Tibial nerve (tissue), 4 donors: Measurements from ENCODE around the gene BAAT.

ENCODE experiments used
- EP300 ChIP-seq, 2 donors: sonication (generic); formaldehyde crosslinking; IDR thresholded peaks; one replicate each; pipeline ENCODE4 v1.6.1; 2017; ENCODE audit warnings: antibody characterized with exemption in 2 of 2, mild to moderate bottlenecking in 1 of 2
- POLR2A ChIP-seq, 2 donors: fragments of 450-650 bp; IDR thresholded peaks; one replicate each; pipeline ENCODE4 v1.6.1; 2017; ENCODE audit warnings: antibody characterized with exemption in 2 of 2, mild to moderate bottlenecking in 2 of 2, moderate library complexity in 2 of 2
- TF ChIP-seq, protein P1 (sequence below), 5 experiments: fragments of 200-600 bp in 3 of 5; fragments of 450-650 bp in 2 of 5; sonication (generic) in 3 of 5; IDR thresholded peaks; one replicate each; pipeline ENCODE4 v1.5.1; 2016 to 2019; ENCODE audit warnings: antibody characterized with exemption in 5 of 5, mild to moderate bottlenecking in 3 of 5, moderate library complexity in 2 of 5

DNA sequence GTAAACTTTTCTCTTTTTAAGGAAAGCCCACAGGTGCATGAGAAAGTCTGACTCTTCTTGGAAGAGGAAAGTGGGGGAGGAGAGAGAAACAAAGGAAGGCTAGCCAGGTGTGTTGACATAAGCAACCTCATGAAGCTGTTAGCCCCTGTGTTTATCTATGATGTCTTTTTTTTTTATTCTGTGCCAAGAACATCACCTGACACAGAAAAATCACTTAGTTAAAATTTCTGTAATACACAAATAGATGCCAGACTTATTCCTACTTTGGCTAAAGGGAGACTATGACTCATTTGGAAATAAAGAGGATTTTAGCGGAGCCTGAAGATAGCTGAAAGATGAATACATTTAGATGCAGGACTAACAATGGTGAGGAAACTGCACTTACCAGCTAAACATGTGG is 58.3 kb downstream of the BAAT start:
- TF ChIP-seq, protein P1, sequence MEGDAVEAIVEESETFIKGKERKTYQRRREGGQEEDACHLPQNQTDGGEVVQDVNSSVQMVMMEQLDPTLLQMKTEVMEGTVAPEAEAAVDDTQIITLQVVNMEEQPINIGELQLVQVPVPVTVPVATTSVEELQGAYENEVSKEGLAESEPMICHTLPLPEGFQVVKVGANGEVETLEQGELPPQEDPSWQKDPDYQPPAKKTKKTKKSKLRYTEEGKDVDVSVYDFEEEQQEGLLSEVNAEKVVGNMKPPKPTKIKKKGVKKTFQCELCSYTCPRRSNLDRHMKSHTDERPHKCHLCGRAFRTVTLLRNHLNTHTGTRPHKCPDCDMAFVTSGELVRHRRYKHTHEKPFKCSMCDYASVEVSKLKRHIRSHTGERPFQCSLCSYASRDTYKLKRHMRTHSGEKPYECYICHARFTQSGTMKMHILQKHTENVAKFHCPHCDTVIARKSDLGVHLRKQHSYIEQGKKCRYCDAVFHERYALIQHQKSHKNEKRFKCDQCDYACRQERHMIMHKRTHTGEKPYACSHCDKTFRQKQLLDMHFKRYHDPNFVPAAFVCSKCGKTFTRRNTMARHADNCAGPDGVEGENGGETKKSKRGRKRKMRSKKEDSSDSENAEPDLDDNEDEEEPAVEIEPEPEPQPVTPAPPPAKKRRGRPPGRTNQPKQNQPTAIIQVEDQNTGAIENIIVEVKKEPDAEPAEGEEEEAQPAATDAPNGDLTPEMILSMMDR (IDR thresholded peaks at IDR 0.05), result no peak
- TF ChIP-seq POLR2A (IDR thresholded peaks at IDR 0.05) (no peak), EP300 (IDR thresholded peaks at IDR 0.05) (no peak)
